RWPE2 (cell line): Measurements from ENCODE around the gene CCDC107.
"Not testable (repeated sequence)": the region's sequence is repeated elsewhere in the genome, so short reads cannot be mapped to it uniquely, and the experiment has no call there.

Experiments used
- ATAC-seq: fragments of 200-7000 bp; cut with Tn5 transposase; 3 replicates; pipeline ENCODE4 v1.9.1; 2021; ENCODE audit warnings: low read depth
- DNase-seq: peaks from one replicate; pipeline ENCODE4 v3.0.0-alpha.2; 2020; ENCODE audit warnings: low spot score
- H3K27ac ChIP-seq: fragments of 450-650 bp; 2 replicates; pipeline ENCODE4 v1.5.1; 2017; ENCODE audit warnings: mild to moderate bottlenecking; ENCODE audit not compliant: poor library complexity, severe bottlenecking
- H3K27me3 ChIP-seq: fragments of 250-450 bp; sonication (Bioruptor Pico); 2 replicates; pipeline ENCODE4 v1.5.1; 2021; ENCODE audit warnings: mild to moderate bottlenecking, moderate library complexity; ENCODE audit not compliant: insufficient read depth, poor library complexity, severe bottlenecking
- H3K36me3 ChIP-seq: fragments of 250-450 bp; sonication (Bioruptor Pico); 2 replicates; pipeline ENCODE4 v1.5.1; 2020; ENCODE audit warnings: low read depth, mild to moderate bottlenecking, moderate library complexity
- H3K4me1 ChIP-seq: fragments of 250-450 bp; sonication (Bioruptor Pico); 2 replicates; pipeline ENCODE4 v1.5.1; 2021; ENCODE audit warnings: mild to moderate bottlenecking, moderate library complexity; ENCODE audit not compliant: insufficient read depth, poor library complexity, severe bottlenecking
- H3K4me3 ChIP-seq: fragments of 250-450 bp; sonication (Bioruptor Pico); 2 replicates; pipeline ENCODE4 v1.5.1; 2021; ENCODE audit warnings: mild to moderate bottlenecking, moderate library complexity; ENCODE audit not compliant: severe bottlenecking
- H3K9me3 ChIP-seq: fragments of 250-450 bp; sonication (Bioruptor Pico); 2 replicates; pipeline ENCODE4 v1.5.1; 2021; ENCODE audit warnings: mild to moderate bottlenecking, moderate library complexity; ENCODE audit not compliant: severe bottlenecking
- CTCF ChIP-seq: fragments of 450-650 bp; IDR thresholded peaks from one replicate; pipeline ENCODE4 v1.5.1; 2017; ENCODE audit warnings: mild to moderate bottlenecking, moderate library complexity; ENCODE audit not compliant: poor library complexity, severe bottlenecking

The CCDC107 gene

GRCh38 chr9:35635730-35636129 is 22.4 kb upstream of the CCDC107 start:
- Histone ChIP-seq H3K27me3 (no peaks in the 10 kb centered on the region), H3K36me3 (no peaks in the 10 kb centered on the region), H3K4me1 (no peaks in the 10 kb centered on the region), H3K27ac (no peak overlapping the region), H3K9me3 (no peaks in the 10 kb centered on the region), H3K4me3 (no peak overlapping the region)
- ATAC-seq (no peak), DNase-seq (no peak)
- TF ChIP-seq CTCF: no peak

DNA sequence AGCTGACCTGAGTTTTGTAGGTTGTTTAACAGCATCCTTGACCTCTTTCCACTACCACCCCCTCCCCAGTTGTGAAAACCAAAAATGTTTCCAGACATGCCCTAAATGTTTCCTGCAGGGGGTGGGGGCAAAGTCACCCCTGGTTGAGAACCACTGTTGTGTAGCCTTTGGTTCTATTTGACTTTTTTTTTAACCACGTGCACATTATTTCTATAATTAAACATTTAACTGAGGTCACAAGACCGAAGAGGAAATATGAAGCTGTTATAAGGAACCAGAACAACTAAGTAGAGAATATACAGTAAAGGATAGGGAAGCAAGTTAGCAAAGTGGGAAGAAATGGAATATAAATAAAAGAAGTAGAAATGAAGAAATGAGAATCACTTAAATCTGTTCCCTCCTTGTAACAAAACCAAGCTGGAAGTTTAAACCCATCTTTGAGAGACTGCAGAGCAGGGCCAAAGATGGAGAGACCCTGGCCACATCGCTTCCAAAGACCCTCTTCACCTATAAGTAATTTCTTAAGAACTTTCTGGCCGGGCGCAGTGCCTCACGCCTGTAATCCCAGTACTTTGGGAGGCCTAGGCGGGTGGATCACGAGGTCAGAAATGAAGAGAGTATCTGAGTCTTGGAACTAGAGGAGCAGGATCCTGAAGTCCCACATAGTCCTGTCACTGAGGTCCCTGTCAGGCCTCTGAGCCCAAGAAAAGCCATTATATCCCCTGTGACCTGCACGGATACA is 21.8 kb upstream of the CCDC107 start:
- ATAC-seq (no peak), DNase-seq (no peak)
- no peaks in the 10 kb centered on the region for H3K9me3 ChIP-seq
- no peak overlapping the region for H3K4me3 ChIP-seq
- no peaks in the 10 kb centered on the region for H3K27me3 ChIP-seq
- no peak overlapping the region for H3K27ac ChIP-seq
- TF ChIP-seq CTCF: no peak
- H3K36me3 ChIP-seq: no peaks in the 10 kb centered on the region
- no peaks in the 10 kb centered on the region for H3K4me1 ChIP-seq

- H3K4me1 ChIP-seq, H3K36me3 ChIP-seq, H3K27ac ChIP-seq, H3K9me3 ChIP-seq, DNase-seq, H3K4me3 ChIP-seq, H3K27me3 ChIP-seq, ATAC-seq: not testable (repeated sequence)
These were observed 21.2 kb upstream of the CCDC107 start for GRCh38 chr9:35636877-35637246.

- H3K36me3 ChIP-seq, H3K4me1 ChIP-seq, H3K27me3 ChIP-seq, H3K27ac ChIP-seq, ATAC-seq, H3K9me3 ChIP-seq, H3K4me3 ChIP-seq, DNase-seq: not testable (repeated sequence)
These were observed 20.6 kb upstream of the CCDC107 start for GRCh38 chr9:35637427-35637955.

GRCh38 chr9:35638751-35639150 is 19.3 kb upstream of the CCDC107 start:
- not testable (repeated sequence) for H3K27ac ChIP-seq, ATAC-seq, H3K4me3 ChIP-seq, H3K36me3 ChIP-seq, H3K27me3 ChIP-seq, DNase-seq, H3K9me3 ChIP-seq, H3K4me1 ChIP-seq

- not testable (repeated sequence) for H3K4me3 ChIP-seq, H3K9me3 ChIP-seq, DNase-seq, ATAC-seq, H3K4me1 ChIP-seq, H3K36me3 ChIP-seq, H3K27ac ChIP-seq, H3K27me3 ChIP-seq
These were observed 18.9 kb upstream of the CCDC107 start for GRCh38 chr9:35639225-35639624.

DNA sequence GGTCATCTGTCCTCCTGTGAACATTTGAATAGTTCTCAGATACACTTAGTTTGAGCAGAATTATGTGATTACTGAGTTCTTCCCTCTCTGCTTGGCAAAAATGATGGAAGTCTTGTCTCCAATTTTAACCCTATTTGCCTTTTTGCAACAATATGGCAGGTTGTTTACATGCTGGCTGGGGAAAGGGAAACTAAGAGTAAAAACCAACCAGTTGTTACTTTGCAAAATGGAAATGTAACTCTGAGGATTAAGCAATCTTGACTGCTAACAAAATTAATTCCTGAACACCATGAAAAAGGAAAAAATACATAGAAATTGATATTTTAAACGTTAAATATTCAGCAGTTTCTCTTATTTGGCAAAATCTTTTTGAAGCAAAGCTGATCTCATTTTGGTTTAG is 18.5 kb upstream of the CCDC107 start:
- Histone ChIP-seq H3K4me1 (no peaks in the 10 kb centered on the region), H3K27ac (no peak overlapping the region), H3K27me3 (no peaks in the 10 kb centered on the region), H3K9me3 (no peaks in the 10 kb centered on the region), H3K36me3 (no peaks in the 10 kb centered on the region), H3K4me3 (no peak overlapping the region)
- DNase-seq (no peak), ATAC-seq (no peak)
- TF ChIP-seq CTCF: no peak

DNA sequence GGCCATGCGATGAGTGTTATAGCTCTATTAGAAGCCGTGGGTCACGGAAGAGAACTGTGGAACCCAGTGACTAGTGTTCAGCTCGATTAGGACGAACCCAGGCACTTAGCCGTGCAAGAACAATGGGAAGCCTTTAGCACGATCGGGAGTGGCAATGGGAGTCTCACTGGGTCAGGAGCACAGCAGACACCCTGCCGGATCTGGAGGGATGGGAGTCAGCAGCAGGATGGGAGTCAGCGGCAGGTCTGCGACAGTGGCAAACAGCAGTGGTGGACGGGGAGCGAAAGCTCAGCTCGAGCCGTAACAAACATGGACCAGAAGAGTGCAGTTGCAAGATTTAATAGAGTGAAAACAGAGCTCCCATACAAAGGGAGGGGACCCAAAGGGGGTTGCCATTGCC is 17.7 kb upstream of the CCDC107 start:
- H3K36me3 ChIP-seq, H3K4me3 ChIP-seq, H3K9me3 ChIP-seq, DNase-seq, ATAC-seq, H3K4me1 ChIP-seq, H3K27me3 ChIP-seq, H3K27ac ChIP-seq: not testable (repeated sequence)

DNA sequence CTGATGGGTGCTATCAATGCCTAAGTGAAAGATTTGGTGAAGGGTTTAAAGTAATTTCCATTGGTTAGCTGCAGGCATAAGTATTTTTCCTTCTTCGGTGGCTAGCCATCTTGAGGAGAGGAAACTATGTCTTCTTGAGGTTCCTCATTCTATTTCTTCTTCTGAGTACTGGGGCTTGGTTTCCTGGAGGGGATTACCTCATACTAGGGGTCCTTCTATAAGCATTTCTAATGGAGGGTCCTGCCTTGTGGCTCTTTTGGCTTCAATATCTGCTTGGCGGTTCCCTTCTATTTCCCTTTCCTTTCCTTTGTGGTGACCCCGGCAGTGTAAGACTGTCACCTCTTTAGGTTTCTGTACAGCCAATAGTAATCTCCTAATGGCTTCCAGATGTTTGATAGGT is 16.6 kb upstream of the CCDC107 start:
- H3K4me3 ChIP-seq, DNase-seq, H3K27ac ChIP-seq, H3K27me3 ChIP-seq, H3K4me1 ChIP-seq, ATAC-seq, H3K36me3 ChIP-seq, H3K9me3 ChIP-seq: not testable (repeated sequence)
